Gastroesophageal sphincter (tissue), 4 donors: ENCODE measurements around the gene SMCHD1. TPM values are rescaled to one million over a fixed set of nuclear protein-coding genes. Genes with fewer than 3 reads are reported as not detected.

ENCODE experiments used
- ATAC-seq: fragments of 150-250 bp; one replicate; pipeline ENCODE4 v1.9.1; 2016; ENCODE audit warnings: mild to moderate bottlenecking, moderate library complexity
- H3K27ac ChIP-seq, 4 donors: fragments of 200-600 bp; sonication (generic) in 3 of 4; 1 replicate in 3 of 4; 2 replicates in 1 of 4; pipeline ENCODE4 v1.5.1; 2016 to 2019
- H3K27me3 ChIP-seq: fragments of 200-600 bp; sonication (generic); one replicate; pipeline ENCODE4 v1.5.1; 2019
- H3K36me3 ChIP-seq, 2 donors: fragments of 200-600 bp; sonication (generic); one replicate each; pipeline ENCODE4 v1.5.1; 2019; ENCODE audit warnings: control low read depth in 1 of 2
- H3K4me1 ChIP-seq, 3 donors: fragments of 200-600 bp; sonication (generic); 1 replicate in 2 of 3; 2 replicates in 1 of 3; pipeline ENCODE4 v1.5.1; 2016 to 2019; ENCODE audit warnings: control low read depth in 2 of 3
- H3K4me3 ChIP-seq, 2 donors: fragments of 200-600 bp; sonication (generic); one replicate each; pipeline ENCODE4 v1.5.1; 2019; ENCODE audit warnings: mild to moderate bottlenecking in 1 of 2, moderate library complexity in 1 of 2
- H3K9me3 ChIP-seq, 3 donors: fragments of 200-600 bp; sonication (generic); one replicate each; pipeline ENCODE4 v1.5.1; 2017 to 2019; ENCODE audit warnings: control low read depth in 2 of 3
- EP300 ChIP-seq: sonication (generic); formaldehyde crosslinking; IDR thresholded peaks from one replicate; pipeline ENCODE4 v1.6.1; 2017; ENCODE audit warnings: antibody characterized with exemption, mild to moderate bottlenecking
- POLR2A ChIP-seq, 2 donors: fragments of 450-650 bp; IDR thresholded peaks; one replicate each; pipeline ENCODE4 v1.6.1; 2017; ENCODE audit warnings: antibody characterized with exemption in 2 of 2, mild to moderate bottlenecking in 2 of 2, moderate library complexity in 1 of 2
- POLR2AphosphoS5 ChIP-seq: sonication (generic); formaldehyde crosslinking; IDR thresholded peaks from one replicate; pipeline ENCODE4 v1.6.1; 2017; ENCODE audit warnings: antibody characterized with exemption
- WGBS, 2 donors: methylation state at CpG; one replicate each; pipeline ENCODE4 v1.1.5; 2018; ENCODE audit warnings: low coverage in 1 of 2; 5-methylcytosine and 5-hydroxymethylcytosine counted together
- total RNA-seq, 4 donors: library from RNA; depleted of rRNA; stranded (reverse); fragments of >200 nt; gene quantifications; one replicate each; pipeline ENCODE4 v1.1.0, GENCODE V29; 2016
- TF ChIP-seq, protein P1 (sequence below), 4 experiments: fragments of 200-600 bp in 2 of 4; fragments of 450-650 bp in 2 of 4; sonication (generic) in 1 of 4; IDR thresholded peaks; one replicate each; pipeline ENCODE4 v1.5.1; 2017 to 2019; ENCODE audit warnings: antibody characterized with exemption in 4 of 4, mild to moderate bottlenecking in 2 of 4, moderate library complexity in 2 of 4

The SMCHD1 gene
- total RNA-seq, 4 donors from 2014 or later: 49.8 to 85.6 (median 68.0) TPM

DNA sequence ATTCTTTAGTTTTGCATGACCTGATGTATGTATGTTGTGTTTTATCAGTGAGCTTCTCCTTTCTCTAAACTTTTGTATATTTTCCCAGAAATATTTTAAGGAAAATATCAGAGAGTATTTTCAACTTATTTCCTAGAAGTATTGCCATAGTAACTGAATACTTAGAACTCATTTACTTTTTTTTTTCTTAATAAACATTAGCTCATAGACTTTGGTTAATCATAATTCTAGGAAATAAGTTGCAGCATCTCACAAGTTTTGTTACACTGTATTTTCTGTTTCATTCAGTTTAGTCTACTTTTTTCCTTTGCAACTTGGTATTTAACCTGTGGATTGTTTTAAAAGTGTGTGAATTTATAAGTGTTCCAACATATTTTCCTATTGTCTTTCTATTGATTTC is 27.5 kb downstream of the SMCHD1 start:
- peaks cover 0 to 12% (median 0%) of the 10 kb centered on the region in 3 donors for H3K4me1 ChIP-seq
- H3K36me3 ChIP-seq: peaks cover 0 to 44% of the 10 kb centered on the region in 2 donors
- H3K4me3 ChIP-seq: no peak overlapping the region
- no peaks in the 10 kb centered on the region for H3K27me3 ChIP-seq
- TF ChIP-seq EP300 (no peak), POLR2AphosphoS5 (no peak), POLR2A (IDR thresholded peaks at IDR 0.05) (no peak)
- TF ChIP-seq, protein P1, sequence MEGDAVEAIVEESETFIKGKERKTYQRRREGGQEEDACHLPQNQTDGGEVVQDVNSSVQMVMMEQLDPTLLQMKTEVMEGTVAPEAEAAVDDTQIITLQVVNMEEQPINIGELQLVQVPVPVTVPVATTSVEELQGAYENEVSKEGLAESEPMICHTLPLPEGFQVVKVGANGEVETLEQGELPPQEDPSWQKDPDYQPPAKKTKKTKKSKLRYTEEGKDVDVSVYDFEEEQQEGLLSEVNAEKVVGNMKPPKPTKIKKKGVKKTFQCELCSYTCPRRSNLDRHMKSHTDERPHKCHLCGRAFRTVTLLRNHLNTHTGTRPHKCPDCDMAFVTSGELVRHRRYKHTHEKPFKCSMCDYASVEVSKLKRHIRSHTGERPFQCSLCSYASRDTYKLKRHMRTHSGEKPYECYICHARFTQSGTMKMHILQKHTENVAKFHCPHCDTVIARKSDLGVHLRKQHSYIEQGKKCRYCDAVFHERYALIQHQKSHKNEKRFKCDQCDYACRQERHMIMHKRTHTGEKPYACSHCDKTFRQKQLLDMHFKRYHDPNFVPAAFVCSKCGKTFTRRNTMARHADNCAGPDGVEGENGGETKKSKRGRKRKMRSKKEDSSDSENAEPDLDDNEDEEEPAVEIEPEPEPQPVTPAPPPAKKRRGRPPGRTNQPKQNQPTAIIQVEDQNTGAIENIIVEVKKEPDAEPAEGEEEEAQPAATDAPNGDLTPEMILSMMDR (IDR thresholded peaks at IDR 0.05): no peak
- H3K27ac ChIP-seq: no peak overlapping the region
- ATAC-seq: no peak
- peaks cover 0 to 6% (median 0%) of the 10 kb centered on the region in 3 donors for H3K9me3 ChIP-seq

DNA sequence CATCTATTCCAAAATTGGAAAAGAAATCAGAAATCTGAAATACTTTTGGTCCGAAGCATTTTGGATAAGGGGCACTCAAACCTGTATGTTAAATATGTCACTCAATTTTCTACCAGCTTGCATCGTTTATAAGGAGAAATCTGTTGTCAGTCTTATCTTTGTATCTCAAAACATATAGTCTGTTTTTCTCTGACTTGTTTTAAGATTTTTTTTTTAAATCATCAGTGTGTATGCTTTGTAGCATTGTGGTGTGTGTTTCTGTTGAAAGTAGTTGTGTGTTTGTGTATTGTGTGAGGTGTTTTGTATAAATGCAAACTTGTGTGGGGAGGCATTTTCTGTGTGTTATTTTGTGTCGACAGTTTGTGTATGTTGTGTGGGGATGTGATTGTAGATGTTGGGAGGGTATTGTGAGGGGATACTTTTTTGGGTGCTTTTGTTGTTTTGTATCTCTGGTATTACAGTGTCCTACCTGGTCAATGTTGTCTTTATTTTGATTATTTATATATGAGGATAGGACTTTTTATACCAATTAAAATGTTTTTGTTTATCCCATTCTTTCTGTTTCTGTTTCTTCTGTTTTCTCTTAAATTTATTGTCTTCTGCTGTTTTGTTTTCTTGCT is 30.9 kb downstream of the SMCHD1 start:
- H3K4me3 ChIP-seq: no peak overlapping the region
- WGBS, 2 donors: 94 to 98% methylated on average over 2 to 3 of the region's 3 CpGs
- peaks cover 0 to 12% (median 0%) of the 10 kb centered on the region in 3 donors for H3K4me1 ChIP-seq
- ATAC-seq: no peak
- peaks cover 0 to 6% (median 0%) of the 10 kb centered on the region in 3 donors for H3K9me3 ChIP-seq
- H3K27me3 ChIP-seq: no peaks in the 10 kb centered on the region
- no peak overlapping the region for H3K27ac ChIP-seq
- H3K36me3 ChIP-seq: peaks cover 0 to 63% of the 10 kb centered on the region in 2 donors
- TF ChIP-seq POLR2A (IDR thresholded peaks at IDR 0.05): no peak

DNA sequence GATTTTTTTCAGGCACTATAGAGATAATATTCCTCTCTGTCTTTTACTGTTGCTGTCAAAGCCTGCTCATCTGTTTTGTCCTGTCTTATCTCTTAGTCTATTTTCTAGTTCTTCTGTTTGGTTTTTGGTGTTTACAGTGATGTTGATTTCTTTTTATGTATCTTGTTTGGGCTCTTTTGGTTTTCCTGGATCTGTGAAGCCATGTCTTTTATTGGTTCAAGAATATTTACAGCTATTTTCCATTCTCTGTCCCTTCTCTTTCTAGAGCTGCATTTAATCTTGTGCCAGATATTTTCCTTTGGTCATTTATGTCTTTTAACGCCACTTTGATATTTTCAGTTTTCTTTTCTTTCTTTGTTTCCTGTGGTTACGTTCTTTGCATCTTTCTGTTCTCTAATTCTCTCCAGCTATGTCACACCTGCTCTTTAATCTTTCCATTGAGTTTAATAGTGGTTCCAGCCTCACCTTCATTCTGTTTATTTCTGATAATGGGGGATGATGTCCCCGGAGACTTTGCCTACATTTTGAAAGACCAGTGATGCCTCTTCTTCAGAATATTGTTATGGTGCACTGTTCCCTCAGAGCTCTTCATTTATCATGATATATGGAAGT is 32.0 kb downstream of the SMCHD1 start:
- Histone ChIP-seq H3K27ac (no peak overlapping the region), H3K36me3 (peaks cover 0 to 71% of the 10 kb centered on the region in 2 donors), H3K27me3 (no peaks in the 10 kb centered on the region), H3K4me3 (no peak overlapping the region), H3K4me1 (peaks cover 0 to 12% (median 0%) of the 10 kb centered on the region in 3 donors), H3K9me3 (peaks cover 0 to 6% (median 0%) of the 10 kb centered on the region in 3 donors)
- no peak for ATAC-seq
- 79 to 100% methylated on average over 3 of the region's 3 CpGs for WGBS, 2 donors
- no peak for TF ChIP-seq EP300
- TF ChIP-seq POLR2A (IDR thresholded peaks at IDR 0.05): no peak
- TF ChIP-seq POLR2AphosphoS5: no peak
- TF ChIP-seq, protein P1 (IDR thresholded peaks at IDR 0.05): no peak

DNA sequence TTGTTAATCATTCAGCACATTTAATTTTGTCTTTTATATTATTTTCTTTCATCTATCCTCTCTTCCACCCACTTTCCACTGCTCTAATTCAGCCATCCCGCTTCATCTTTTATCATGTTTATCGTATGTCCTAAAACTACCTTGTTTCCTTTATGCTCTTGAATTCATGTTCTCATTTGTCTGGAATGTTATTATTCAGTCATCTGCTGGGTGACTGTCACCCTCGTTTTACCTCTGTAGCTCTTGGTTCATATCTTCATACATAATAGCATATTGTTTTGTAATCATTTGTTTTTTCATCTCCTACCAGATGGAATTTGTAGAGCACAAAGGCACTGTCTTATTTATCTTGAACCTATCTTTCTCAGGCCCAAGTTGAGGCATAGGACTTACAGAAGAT is 37.0 kb downstream of the SMCHD1 start:
- WGBS, 2 donors: 60 to 82% methylated on average over 1 to 3 of the region's 3 CpGs

DNA sequence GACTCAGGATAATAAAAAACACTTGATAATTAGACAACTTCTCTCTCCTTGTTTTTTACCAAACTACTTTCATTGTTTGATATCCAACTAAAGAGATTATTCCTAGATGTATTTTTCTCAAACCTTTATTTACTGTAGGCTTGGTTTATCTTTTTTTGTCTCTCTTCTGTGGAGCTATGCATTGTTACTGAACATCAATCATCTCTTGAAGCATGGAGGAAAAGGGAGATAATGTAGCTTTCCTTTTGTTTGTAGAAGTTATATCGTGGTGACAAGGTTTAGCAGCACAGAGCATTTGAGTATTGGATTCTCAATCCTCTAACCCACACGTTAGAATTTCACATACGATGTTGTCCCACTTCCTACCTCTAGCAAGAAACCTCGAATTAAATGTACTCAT is 41.7 kb downstream of the SMCHD1 start:
- no peak for TF ChIP-seq POLR2AphosphoS5
- no peak for TF ChIP-seq EP300
- TF ChIP-seq, protein P1 (IDR thresholded peaks at IDR 0.05): no peak
- TF ChIP-seq POLR2A (IDR thresholded peaks at IDR 0.05): no peak
- Histone ChIP-seq H3K4me1 (no peaks in the 10 kb centered on the region), H3K4me3 (no peak overlapping the region), H3K9me3 (no peaks in the 10 kb centered on the region), H3K36me3 (peaks cover 8 to 96% of the 10 kb centered on the region in 2 donors), H3K27me3 (no peaks in the 10 kb centered on the region), H3K27ac (no peak overlapping the region)
- WGBS, 2 donors: 61 to 71% methylated on average over 4 of the region's 4 CpGs
- no peak for ATAC-seq

More for the DNA sequence above, 37.0 kb downstream of the SMCHD1 start:
- H3K4me3 ChIP-seq: no peak overlapping the region
- H3K27me3 ChIP-seq: no peaks in the 10 kb centered on the region
- H3K4me1 ChIP-seq: no peaks in the 10 kb centered on the region
- no peak for TF ChIP-seq POLR2AphosphoS5
- TF ChIP-seq POLR2A (IDR thresholded peaks at IDR 0.05): no peak
- TF ChIP-seq EP300: no peak
- TF ChIP-seq, protein P1 (IDR thresholded peaks at IDR 0.05): no peak
- H3K27ac ChIP-seq: no peak overlapping the region
- H3K9me3 ChIP-seq: no peaks in the 10 kb centered on the region
- ATAC-seq: no peak
- peaks cover 4 to 95% of the 10 kb centered on the region in 2 donors for H3K36me3 ChIP-seq
